NCI-H146 treated with DMSO at 0.1 percent for 48 hours (cell line): ENCODE results near the gene PTCD2.

Source experiments
- DNase-seq: peaks from one replicate; lab custom pipeline; 2025; ENCODE audit not compliant: unreplicated experiment; lab: John Stamatoyannopoulos, UW

Gene PTCD2, protein sequence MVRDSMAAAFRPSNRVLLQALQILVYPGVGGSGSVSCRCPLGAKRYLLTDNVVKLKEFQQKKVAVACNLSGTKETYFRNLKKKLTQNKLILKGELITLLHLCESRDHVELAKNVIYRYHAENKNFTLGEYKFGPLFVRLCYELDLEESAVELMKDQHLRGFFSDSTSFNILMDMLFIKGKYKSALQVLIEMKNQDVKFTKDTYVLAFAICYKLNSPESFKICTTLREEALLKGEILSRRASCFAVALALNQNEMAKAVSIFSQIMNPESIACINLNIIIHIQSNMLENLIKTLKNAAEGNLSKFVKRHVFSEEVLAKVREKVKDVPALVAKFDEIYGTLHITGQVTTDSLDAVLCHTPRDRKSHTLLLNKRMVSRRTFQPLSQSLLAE

DNA sequence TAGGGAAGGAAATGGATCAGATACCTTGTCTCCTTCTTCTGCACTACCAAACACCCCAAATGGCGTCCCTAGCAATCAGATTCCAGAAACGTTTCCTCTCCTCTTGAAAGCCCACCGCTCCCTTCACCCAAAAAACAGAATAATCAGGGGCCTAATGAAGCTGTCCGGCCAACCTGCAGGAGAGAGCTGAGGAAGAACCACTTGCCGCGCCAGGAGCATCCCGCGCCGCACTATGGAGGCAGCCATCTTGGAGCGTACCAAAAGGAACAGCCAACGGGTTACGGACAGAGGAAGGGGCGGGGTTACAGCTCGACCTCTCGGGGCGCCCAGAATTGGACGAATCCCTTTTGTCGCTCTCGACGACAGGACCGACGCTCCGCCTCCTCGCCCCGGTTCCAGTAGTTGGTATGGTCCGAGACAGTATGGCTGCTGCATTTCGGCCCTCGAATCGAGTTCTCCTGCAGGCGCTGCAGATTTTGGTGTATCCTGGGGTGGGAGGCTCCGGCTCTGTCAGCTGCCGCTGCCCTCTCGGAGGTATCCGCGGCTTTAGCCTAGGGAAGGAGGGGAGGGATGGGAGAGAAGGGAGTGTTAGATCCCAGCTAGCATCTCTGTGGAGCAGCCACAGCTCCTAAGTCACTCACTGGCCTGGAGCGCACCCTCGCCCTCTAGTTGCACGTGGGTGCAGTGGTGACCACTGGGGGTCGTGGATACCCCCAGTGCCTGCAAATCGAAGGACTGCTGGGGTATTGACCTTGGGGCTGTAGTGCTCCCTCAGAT is at the start of gene PTCD2, which contains the start of gene MRPS27:
Gene PTCD2 (plus strand): TSS at position 398 of the 777 bp plus-strand sequence. CDS start 10 bp downstream, at position 408.
Gene MRPS27 (minus strand): TSS at position 265 of the 777 bp plus-strand sequence. CDS start 19 bp downstream, at position 246.
- DNase-seq, result peak; percentile 97

DNA sequence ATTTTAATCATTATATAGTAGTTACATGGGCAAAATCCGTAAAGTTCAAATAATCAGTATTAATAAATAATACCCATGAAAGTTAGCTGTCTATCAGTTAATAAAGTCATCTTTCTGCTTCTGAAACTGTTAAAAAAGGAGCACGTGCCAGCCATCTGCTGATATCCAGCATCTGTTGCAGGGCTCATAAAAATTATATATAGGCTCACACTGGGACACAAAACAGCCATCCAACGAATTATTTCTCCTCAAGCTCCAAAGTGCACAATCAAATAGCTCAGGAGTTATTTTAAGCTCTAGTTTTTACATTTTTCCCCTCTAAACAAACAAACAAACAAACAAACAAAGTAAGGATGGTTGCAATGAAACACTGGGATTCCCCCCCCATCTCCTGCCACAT is 48.5 kb upstream of the PTCD2 start:
- DNase-seq, result no peak

DNA sequence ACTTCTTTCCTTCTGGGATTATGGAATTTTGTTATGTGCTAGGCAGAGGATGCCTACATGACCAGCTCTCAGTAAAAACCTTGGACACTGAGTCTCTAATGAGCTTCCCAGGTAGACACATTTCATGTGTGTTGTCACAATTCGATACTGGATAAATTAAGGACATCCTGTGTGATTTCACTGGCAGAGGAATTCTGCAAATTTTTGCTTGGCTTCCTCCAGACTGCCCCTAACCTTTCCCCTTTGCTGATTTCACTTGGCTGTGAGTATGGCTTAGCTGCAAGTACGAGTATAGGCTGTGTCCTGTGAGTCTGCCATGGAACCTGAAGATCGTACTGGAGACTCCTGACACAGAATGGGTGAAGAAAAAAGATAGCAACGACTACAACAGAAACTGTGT is 47.8 kb upstream of the PTCD2 start:
- DNase-seq, result no peak

DNA sequence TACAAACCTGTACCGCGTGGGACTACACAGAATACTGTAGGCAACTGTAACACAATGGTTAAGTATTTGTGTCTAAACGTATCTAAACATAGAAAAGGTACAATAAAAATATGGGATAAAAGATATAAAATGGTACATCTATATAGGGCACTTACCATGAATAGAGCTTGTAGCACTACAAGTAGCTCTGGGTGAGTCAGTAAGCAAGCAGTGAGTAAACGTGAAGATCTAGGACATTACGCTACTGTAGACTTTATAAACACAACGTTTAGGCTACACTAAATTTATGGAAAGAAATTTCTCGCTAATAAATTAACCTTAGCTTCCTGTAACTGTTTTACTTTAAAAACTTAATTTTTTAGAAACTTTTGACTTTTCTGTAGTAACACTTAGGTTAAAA is 46.6 kb upstream of the PTCD2 start:
- DNase-seq, result no peak

DNA sequence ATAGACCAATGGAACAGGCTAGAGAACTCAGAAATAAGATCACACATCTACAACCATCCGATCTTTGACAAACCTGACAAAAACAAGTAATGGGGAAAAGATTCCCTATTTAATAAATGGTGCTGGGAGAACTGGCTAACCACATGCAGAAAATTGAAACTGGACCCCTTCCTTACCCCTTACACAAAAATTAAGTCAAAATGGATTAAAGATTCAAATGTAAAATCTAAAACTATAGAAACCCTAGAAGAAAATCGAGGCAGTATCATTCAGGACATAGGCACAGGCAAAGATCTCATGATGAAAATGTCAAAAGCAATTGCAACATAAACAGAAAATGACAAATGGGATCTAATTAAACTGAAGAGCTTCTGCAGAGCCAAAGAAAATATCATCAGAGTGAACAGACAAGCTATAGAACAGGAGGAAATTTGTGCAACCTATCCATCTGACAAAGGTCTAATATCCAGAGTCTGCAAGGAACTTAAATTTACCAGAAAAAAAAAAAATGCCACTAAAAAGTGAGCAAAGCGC is 43.9 kb upstream of the PTCD2 start:
- DNase-seq, result no peak

DNA sequence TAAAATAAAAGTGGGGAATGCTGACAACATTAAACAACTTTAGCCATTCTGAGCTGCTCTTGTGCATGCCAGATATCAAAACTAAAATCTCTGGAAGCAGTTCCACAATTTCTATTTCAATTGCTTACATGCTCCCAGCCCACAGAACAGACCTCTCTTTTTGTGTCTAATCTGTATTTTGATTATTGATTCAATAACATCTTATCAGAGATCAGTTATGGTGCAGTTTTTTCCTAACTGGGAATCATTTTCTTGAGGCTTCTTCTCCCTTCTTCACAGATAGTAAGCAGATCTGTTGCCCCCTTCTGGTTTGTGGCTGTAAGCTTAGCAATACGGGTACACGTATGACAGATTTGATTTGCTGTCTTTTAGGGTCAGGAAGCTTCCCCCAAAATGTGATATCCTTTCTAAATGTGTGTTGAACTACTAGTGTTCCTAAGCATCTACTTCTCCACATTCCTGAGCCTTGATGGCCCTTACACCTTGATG is 39.5 kb upstream of the PTCD2 start:
- no peak for DNase-seq

DNA sequence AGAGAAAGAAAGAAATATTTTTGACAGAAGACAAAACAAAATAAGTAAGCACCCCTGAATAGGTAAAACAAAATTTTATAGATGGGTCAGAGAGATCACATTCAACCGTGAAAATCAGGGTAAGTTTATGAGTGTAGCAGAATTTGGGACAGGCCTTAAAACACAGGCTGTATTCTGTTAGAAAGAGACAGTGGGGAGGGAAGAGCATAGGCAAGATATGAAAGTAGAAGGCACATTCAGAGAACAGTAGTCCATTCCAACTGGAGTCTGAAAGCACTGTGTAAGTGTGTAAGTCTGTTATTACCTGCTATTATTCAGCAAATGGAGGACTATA is 38.8 kb upstream of the PTCD2 start:
- no peak for DNase-seq

DNA sequence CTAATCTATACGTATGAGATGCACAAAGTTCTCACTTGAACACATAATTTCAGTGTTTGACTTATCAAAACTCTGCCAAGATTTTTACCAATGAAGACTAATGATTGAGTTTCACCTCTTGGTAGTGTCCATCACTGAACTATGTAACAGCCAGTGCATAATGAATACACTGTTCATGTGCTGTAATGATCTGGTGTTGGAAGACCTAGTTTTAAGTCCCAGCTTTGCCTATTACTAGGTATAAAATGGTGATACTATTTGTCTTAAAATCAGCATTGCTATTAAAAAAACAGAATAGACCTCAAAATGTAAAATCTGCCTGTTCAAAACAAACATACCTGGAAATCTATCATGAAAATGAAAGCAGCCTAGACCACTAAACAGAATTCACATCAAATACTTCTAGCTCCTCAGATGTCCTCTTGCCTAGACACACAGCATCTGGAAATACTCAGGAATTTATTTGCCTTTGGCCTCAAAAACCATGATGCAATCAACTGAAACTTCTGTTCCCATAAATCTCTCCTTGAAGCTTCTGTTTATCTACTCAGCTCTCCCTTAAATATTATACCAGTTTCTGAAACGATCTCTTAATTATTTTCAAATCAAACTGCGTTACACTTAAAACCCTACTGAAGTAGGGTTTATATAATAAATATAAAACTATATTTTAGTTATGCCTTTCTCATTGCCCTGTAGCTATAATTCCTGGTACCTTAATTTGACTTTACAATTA is 38.2 kb upstream of the PTCD2 start:
- no peak for DNase-seq

DNA sequence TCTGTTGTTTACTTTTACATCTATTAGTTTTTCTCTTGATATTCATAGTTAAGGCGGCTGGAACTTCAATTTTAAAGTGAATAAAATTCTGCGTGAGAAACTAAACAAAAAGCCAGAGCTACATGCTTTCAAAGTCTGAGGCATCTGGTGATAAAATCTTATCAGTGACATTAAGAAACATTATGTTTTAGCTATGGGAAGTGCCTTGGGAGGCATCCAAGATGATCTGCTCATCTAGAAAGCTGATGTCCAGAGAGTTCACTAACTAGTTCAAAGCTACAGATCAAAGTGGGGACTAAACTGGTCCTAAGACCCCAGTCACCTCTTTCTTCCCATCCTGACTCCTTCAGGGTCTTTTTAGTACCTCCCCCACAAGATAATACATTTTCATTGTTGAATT is 37.3 kb upstream of the PTCD2 start:
- no peak for DNase-seq

DNA sequence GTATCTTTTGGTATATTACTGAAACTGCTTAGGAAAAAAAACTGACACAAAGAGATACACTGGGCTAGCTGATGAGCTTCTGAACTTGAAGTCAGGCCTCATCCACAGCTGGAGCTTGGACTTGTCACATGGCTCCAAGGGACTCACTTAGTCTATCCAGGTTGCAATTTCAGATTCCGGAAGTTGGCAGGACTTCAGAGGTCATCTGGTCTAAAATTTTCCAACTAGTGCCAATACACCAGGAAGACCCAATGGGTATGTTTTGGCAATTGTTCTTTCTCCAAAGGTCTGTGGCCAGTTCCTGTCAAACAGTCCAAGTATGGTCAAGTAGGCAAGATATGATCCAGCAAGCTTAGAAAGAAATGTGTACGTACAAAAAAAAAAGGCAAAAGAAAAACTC is 36.8 kb upstream of the PTCD2 start:
- no peak for DNase-seq

DNA sequence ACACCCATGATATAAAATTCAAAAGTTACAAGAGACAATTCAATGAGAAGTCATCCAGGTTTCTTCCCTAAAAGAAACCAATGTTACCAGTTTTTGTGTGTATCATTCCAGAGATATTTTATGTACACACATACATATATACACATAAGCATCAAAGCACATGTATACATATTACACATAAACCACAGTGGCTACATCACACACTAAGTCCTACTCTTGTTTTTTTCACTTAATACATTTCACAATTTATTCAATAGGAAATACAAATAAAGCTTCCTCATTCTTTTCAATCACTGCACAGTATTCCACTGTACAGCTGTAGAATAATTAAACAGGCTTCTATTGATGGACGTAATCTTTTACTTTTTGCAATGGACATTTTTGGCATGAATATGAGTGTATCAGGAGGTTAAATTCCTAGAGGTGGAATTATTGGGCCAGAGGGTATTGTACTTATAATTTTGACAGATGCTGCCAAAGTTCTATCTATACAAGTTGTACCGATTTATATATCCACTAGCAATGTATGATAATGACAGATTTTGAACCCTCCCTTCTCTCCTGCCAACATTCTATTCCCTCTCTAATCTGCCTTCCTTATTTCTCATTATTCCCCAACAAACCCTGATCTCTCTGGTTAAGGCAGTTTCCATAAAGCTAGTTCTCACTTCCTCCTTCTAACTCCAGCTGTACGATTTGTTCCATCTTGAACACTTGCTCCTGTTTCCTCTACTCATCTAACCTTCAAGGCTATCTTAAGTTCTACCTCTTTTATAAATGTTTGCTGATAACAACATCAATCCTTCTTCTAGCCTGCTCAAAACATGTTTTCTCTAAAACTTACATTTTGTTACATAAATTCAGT is 35.4 kb upstream of the PTCD2 start:
- DNase-seq, result no peak

DNA sequence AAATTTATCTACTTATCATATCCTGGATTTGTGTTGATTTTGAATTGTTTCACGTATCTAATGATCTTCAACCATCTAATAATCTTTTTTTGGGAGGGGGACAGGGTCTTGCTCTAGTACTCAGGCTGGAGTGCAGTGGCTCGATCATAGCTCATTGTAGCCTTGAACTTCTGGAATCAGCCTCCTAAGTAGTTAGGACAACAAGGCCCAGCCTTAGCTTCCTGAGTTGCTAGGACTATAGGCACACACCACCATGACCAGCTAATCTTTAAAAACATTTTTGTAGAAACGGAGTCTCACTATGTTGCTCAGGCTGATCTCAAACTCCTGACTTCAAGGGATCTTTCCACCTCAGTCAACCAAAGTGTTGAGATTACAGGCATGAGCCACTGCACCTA is 34.8 kb upstream of the PTCD2 start:
- no peak for DNase-seq

DNA sequence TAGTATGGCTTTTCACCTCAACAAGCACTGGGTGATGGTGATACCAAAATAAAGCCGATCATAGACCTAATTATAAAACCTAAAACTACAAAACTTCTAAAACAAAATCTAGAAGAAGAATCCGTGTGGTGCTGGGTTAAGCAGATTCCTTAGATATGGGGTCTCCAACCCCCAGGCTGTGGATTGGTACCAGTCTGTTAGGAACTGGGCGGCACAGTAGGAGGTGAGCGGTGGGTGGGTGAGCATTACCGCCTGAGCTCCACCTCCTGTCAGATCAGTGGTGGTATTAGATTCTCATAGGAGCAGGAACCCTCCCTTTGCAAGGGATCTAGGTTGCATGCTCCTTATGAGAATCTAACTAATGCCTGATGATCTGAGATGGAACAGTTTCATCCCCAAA is 33.4 kb upstream of the PTCD2 start:
- no peak for DNase-seq

DNA sequence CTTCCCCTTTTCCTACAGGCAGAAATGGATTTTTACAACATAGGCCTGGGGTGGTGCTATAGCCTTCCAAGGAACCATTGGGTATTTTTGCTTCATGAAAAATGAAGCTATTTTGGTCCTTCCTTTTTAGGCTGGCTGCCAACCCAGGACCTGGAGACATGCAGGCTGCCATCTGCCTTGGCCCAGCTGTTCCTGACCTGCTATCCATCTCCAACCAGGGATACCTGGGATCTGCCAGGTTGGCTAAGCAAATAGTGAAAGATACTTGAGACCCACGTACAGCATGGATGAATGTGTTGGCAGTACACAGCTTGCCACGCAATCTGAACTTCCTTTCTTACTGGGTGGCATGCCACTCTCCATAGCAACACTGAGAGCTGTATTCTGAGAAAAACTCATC is 31.2 kb upstream of the PTCD2 start:
- peak; percentile 23 for DNase-seq

DNA sequence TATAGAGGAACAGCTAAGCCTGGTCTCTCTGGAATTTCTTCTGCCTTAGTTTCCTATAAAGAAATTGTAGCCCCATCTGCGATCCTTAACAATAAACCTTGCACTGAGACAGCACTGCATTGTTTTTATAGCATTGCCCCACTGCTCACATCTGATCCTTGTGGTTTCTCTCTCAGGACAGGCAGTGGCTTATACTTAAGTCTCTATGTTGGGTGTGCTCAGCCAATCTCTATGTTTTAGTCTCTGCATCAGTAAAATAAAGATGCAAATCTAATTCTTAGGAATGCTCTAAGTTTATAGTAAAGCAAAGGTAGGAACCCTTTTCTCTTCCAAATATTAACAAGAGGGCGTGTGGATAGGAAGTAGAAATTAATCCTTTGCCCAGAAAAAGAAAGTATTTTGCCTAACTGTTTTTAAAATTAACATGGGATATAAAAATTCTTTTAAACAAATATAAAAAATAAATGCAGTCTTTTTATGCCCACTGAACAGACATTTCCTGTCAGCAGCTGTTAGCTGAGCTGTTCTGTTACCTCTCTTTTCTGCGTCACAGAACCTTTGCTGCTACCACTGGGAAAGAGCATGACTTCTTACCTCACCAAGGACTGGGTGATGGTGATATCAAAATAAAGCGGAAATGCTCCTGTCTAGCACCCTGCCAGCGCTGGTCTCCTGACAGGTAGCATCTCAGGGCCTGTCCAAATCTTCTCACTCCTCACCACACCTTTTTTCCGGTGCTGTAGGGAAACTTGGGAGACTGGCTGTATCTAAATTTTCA is 29.6 kb upstream of the PTCD2 start:
- DNase-seq, result no peak

DNA sequence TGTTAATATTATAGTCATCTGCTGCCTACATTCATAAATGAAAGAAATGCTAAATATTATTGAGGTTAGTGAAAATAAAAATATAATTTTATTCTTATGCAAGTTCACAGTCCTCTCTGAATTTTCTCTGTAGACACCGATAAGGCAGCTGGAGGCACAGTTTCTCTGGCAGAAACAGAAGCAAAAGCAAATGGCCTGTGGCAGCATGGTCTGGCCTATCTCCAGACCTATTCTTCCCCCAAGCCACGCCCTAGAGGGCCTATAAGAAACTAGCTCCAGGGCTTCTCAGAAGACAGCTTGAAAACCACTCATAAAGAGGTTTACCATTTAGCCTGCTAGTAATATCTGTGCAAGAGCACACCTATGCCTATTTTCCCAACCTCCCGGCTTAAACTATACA is 28.6 kb upstream of the PTCD2 start:
- no peak for DNase-seq

DNA sequence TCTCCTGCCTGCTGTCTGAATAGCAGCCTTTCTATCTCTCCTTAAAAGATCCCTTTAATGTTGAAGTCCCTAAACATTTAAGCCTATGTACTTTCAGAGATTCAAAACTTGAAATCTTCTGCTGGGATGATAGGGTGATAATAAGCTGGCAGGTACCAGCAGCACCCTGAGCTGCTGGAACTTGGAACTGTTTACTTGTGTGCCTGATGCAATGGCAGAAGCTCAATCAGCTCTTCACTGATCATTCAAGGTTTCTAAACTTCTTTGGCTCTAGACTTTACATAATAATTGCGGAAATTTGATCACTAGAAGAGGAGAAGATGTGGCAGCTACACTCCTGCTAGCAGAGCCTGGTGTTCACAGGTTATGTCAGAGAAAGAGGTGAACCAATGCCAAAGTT is 27.8 kb upstream of the PTCD2 start:
- DNase-seq, result no peak

DNA sequence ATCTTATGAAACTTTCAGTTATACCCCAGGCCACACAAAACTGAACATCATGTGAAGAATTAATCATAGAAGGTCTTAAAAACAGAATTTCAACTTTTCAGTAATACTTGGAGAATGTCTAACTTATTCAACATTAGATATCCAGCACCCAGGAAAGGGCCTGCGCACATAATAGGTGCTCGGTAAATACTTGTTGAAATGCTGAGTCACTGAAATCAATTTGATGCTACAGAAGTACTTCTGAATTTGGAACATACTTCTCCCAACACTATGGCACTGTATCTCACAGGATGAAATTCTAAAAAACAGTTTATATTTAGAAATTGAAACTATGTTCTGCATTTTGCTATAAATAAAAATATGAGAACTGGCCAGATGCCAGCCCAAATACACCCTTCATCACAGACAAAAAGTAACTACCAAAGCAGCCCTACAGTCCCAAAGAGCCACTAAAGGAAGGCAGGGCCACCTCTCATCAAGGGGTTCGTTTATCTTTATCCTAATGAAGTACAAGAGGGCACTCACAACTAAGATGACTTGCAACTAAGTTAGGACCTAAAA is 26.6 kb upstream of the PTCD2 start:
- no peak for DNase-seq

DNA sequence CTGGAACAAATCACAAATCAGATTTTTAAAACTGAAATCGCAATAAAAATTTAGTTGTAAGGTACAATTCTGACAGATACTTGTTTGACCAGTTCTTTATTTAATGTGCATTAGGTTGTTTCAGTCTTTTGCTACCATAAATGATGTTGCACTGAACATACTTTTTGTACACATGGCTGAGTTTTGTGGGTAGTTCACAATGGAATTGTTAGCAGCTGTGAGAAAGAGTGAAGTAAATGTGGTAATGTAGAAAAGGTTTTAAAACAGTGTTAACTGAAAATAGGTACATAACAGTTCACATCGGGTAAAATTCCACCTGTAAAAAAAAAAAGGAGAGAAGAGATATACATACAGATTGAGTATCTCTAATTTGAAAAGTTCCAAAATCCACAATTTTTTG is 25.7 kb upstream of the PTCD2 start:
- DNase-seq, result no peak
